HEK293 (cell line): ENCODE measurements around the gene KCNQ2.
A peak's percentile ranks its signal among the peaks of the same experiment; 100 is the strongest.

Experiments used
- CTCF ChIA-PET: fragments of 350-600 bp; formaldehyde crosslinking; extraction: SDS; loops from one replicate; lab custom pipeline; 2021; ENCODE audit warnings: antibody characterized with exemption; lab: Yijun Ruan, JAX
- POLR2A ChIA-PET: fragments of 300-600 bp; formaldehyde crosslinking; extraction: SDS; loops from one replicate; lab custom pipeline; 2020; ENCODE audit warnings: antibody characterized with exemption, inconsistent platforms; lab: Yijun Ruan, JAX
- H3K27ac ChIP-seq: fragments of 200-500 bp; sonication (Bioruptor generic); 2 replicates; pipeline ENCODE4 v1.5.1; 2014; ENCODE audit warnings: low read depth, low read length, control low read depth, inconsistent platforms; ENCODE audit errors: extremely low read depth
- H3K36me3 ChIP-seq, 2 experiments: fragments of 200-500 bp in 1 of 2; sonication (Bioruptor generic) in 1 of 2; 1 replicate in 1 of 2; 2 replicates in 1 of 2; pipeline ENCODE4 v1.5.1; 2014 to 2017; ENCODE audit warnings: inconsistent platforms in 2 of 2, low read length in 2 of 2; ENCODE audit not compliant: control insufficient read depth in 2 of 2, insufficient read depth in 1 of 2
- H3K4me1 ChIP-seq: fragments of 200-500 bp; sonication (Bioruptor generic); 2 replicates; pipeline ENCODE4 v1.5.1; 2014; ENCODE audit warnings: mild to moderate bottlenecking, low read length, inconsistent platforms; ENCODE audit not compliant: control insufficient read depth, insufficient read depth
- H3K4me3 ChIP-seq: 2 replicates; pipeline ENCODE4 v1.5.1; 2011; ENCODE audit warnings: low read depth, mild to moderate bottlenecking, control low read depth, low read length, moderate library complexity
- H3K9me3 ChIP-seq: fragments of 200-500 bp; sonication (Bioruptor generic); 2 replicates; pipeline ENCODE4 v1.5.1; 2014; ENCODE audit warnings: low read depth, low read length, inconsistent platforms; ENCODE audit not compliant: control insufficient read depth, insufficient read depth
- ATF2 ChIP-seq: fragments of 450-650 bp; formaldehyde crosslinking; IDR thresholded peaks from 2 replicates; pipeline ENCODE4 v1.5.1; 2016; ENCODE audit warnings: missing biosample characterization, missing genetic modification characterization, low read depth
- BCL11A ChIP-seq: fragments of 450-650 bp; formaldehyde crosslinking; IDR thresholded peaks from 2 replicates; pipeline ENCODE4 v1.5.1; 2016; ENCODE audit warnings: low read depth, missing biosample characterization, missing genetic modification characterization
- GFI1B ChIP-seq: fragments of 450-650 bp; formaldehyde crosslinking; IDR thresholded peaks from 2 replicates; pipeline ENCODE4 v1.5.1; 2016; ENCODE audit warnings: missing biosample characterization, missing genetic modification characterization
- HOXC10 ChIP-seq: sonication (generic); formaldehyde crosslinking; IDR thresholded peaks from 2 replicates; pipeline ENCODE4 v1.8.1; 2023; ENCODE audit warnings: mild to moderate bottlenecking, missing genetic modification reagents
- INSM2 ChIP-seq: fragments of 450-650 bp; formaldehyde crosslinking; IDR thresholded peaks from 2 replicates; pipeline ENCODE4 v1.5.1; 2016; ENCODE audit warnings: missing biosample characterization, missing genetic modification characterization
- SETDB1 ChIP-seq: IDR thresholded peaks from one replicate; pipeline ENCODE4 v1.6.1; 2017; ENCODE audit warnings: mild to moderate bottlenecking, low read length, moderate library complexity, mixed read lengths; ENCODE audit not compliant: insufficient read length
- SP7 ChIP-seq: fragments of 450-650 bp; formaldehyde crosslinking; IDR thresholded peaks from 2 replicates; pipeline ENCODE4 v1.5.1; 2016; ENCODE audit warnings: missing biosample characterization, missing genetic modification characterization
- ZBTB10 ChIP-seq: fragments of 450-650 bp; formaldehyde crosslinking; IDR thresholded peaks from 2 replicates; pipeline ENCODE4 v1.5.1; 2016; ENCODE audit warnings: missing biosample characterization, missing genetic modification characterization
- ZBTB20 ChIP-seq: fragments of 450-650 bp; formaldehyde crosslinking; IDR thresholded peaks from 2 replicates; pipeline ENCODE4 v1.5.1; 2016; ENCODE audit warnings: missing biosample characterization, missing genetic modification characterization
- ZNF10 ChIP-seq: fragments of 450-650 bp; formaldehyde crosslinking; IDR thresholded peaks from 2 replicates; pipeline ENCODE4 v1.5.1; 2017; ENCODE audit warnings: missing biosample characterization, missing genetic modification characterization
- ZNF114 ChIP-seq: fragments of 450-650 bp; formaldehyde crosslinking; IDR thresholded peaks from 2 replicates; pipeline ENCODE4 v1.5.0; 2017; ENCODE audit warnings: missing biosample characterization, missing genetic modification characterization
- ZNF157 ChIP-seq: fragments of 450-650 bp; formaldehyde crosslinking; IDR thresholded peaks from 2 replicates; pipeline ENCODE4 v1.5.1; 2016; ENCODE audit warnings: missing biosample characterization, missing genetic modification characterization
- ZNF202 ChIP-seq: fragments of 450-650 bp; formaldehyde crosslinking; IDR thresholded peaks from 2 replicates; pipeline ENCODE4 v1.5.1; 2016; ENCODE audit warnings: missing biosample characterization, missing genetic modification characterization, borderline replicate concordance
- ZNF404 ChIP-seq: fragments of 450-650 bp; formaldehyde crosslinking; IDR thresholded peaks from 2 replicates; pipeline ENCODE4 v1.5.1; 2017; ENCODE audit warnings: missing biosample characterization, missing genetic modification characterization
- ZNF48 ChIP-seq: fragments of 450-650 bp; formaldehyde crosslinking; IDR thresholded peaks from 2 replicates; pipeline ENCODE4 v1.5.1; 2016; ENCODE audit warnings: missing biosample characterization, missing genetic modification characterization
- ZNF521 ChIP-seq: fragments of 450-650 bp; formaldehyde crosslinking; IDR thresholded peaks from 2 replicates; pipeline ENCODE4 v1.5.1; 2017; ENCODE audit warnings: missing biosample characterization, mild to moderate bottlenecking, missing genetic modification characterization
- ZNF571 ChIP-seq: fragments of 450-650 bp; formaldehyde crosslinking; IDR thresholded peaks from 2 replicates; pipeline ENCODE4 v1.5.0; 2017; ENCODE audit warnings: missing biosample characterization, missing genetic modification characterization
- ZNF610 ChIP-seq: fragments of 450-650 bp; formaldehyde crosslinking; IDR thresholded peaks from 2 replicates; pipeline ENCODE4 v1.5.1; 2016; ENCODE audit warnings: missing biosample characterization, missing genetic modification characterization, borderline replicate concordance
- ZNF621 ChIP-seq: fragments of 450-650 bp; formaldehyde crosslinking; IDR thresholded peaks from 2 replicates; pipeline ENCODE4 v1.5.1; 2017; ENCODE audit warnings: missing biosample characterization, missing genetic modification characterization
- ZNF837 ChIP-seq: fragments of 450-650 bp; formaldehyde crosslinking; IDR thresholded peaks from 2 replicates; pipeline ENCODE4 v1.5.1; 2016; ENCODE audit warnings: missing biosample characterization, missing genetic modification characterization
- ZXDB ChIP-seq: fragments of 450-650 bp; formaldehyde crosslinking; IDR thresholded peaks from 2 replicates; pipeline ENCODE4 v1.5.1; 2016; ENCODE audit warnings: missing biosample characterization, missing genetic modification characterization

Gene KCNQ2

GRCh38 chr20:63364801-63365585, 107.5 kb downstream of the KCNQ2 start (continued):
- no peak for TF ChIP-seq ZBTB10 (tag by site-specific recombination)

- TF ChIP-seq ZNF837 (tag by site-specific recombination) (no peak), ZNF610 (tag by site-specific recombination) (no peak), ZNF114 (tag by site-specific recombination) (no peak), ZNF48 (tag by site-specific recombination) (no peak), ZXDB (tag by site-specific recombination) (no peak), HOXC10 (CRISPR knock-in tag) (no peak), ZNF521 (no peak), ZNF404 (tag by site-specific recombination) (no peak), ZNF10 (tag by site-specific recombination) (no peak)
- TF ChIP-seq, all 188 proteins: peak for 0
These were observed 108.4 kb downstream of the KCNQ2 start for GRCh38 chr20:63363981-63364561.

GRCh38 chr20:63363013-63363957, 109.2 kb downstream of the KCNQ2 start:
- H3K4me3 ChIP-seq, result no peak overlapping the region
- POLR2A ChIA-PET, result no interaction called here
- TF ChIP-seq ZBTB20 (no peak), BCL11A (tag by site-specific recombination) (peak; percentile 85), ZNF202 (tag by site-specific recombination) (no peak)
- TF ChIP-seq, all 188 proteins: peak for 1
- Histone ChIP-seq H3K27ac (no peak overlapping the region), H3K4me1 (no peaks in the 10 kb centered on the region), H3K36me3 (no peaks in the 10 kb centered on the region), H3K9me3 (no peaks in the 10 kb centered on the region)
- CTCF ChIA-PET, result interaction anchor here (1.0 to 1.4 kb wide), 2 partner anchors 18 to 54 kb away, joined by 5 read pairs; no protein-coding TSS in a partner anchor

More at GRCh38 chr20:63363981-63364561, 108.4 kb downstream of the KCNQ2 start:
- no peaks in the 10 kb centered on the region for H3K4me1 ChIP-seq
- no peaks in the 10 kb centered on the region for H3K9me3 ChIP-seq
- no peak overlapping the region for H3K27ac ChIP-seq
- ChIA-PET POLR2A (no interaction called here), CTCF (interaction anchor here (1.0 to 1.4 kb wide), 2 partner anchors 17 to 55 kb away, joined by 5 read pairs; no protein-coding TSS in a partner anchor)
- no peak overlapping the region for H3K4me3 ChIP-seq
- no peaks in the 10 kb centered on the region for H3K36me3 ChIP-seq

- Histone ChIP-seq H3K27ac (no peak overlapping the region), H3K36me3 (no peaks in the 10 kb centered on the region), H3K4me1 (no peaks in the 10 kb centered on the region), H3K4me3 (no peak overlapping the region), H3K9me3 (no peaks in the 10 kb centered on the region)
- CTCF ChIA-PET, result no interaction called here
- POLR2A ChIA-PET, result no interaction called here
- TF ChIP-seq SETDB1 (no peak), SP7 (tag by site-specific recombination) (no peak), ZNF571 (tag by site-specific recombination) (no peak), HOXC10 (CRISPR knock-in tag) (no peak), ATF2 (tag by site-specific recombination) (no peak), GFI1B (tag by site-specific recombination) (no peak), ZNF521 (no peak), ZNF621 (tag by site-specific recombination) (no peak), INSM2 (no peak), ZNF157 (tag by site-specific recombination) (no peak)
These were observed 109.9 kb downstream of the KCNQ2 start for GRCh38 chr20:63362436-63363009.
